SK-N-SH treated with all-trans-retinoic acid at 6 μM for 48 hours (cell line): ENCODE measurements around the gene ALG1L2.
"Not testable (repeated sequence)": the region's sequence is repeated elsewhere in the genome, so short reads cannot be mapped to it uniquely, and the experiment has no call there.

Experiments
- ESRRG ChIP-seq: fragments of 250-450 bp; sonication (Bioruptor Pico); IDR thresholded peaks from 2 replicates; pipeline ENCODE4 v1.6.1; 2021; ENCODE audit warnings: mild to moderate bottlenecking
- ZFP3 ChIP-seq: fragments of 250-450 bp; sonication (Bioruptor Pico); IDR thresholded peaks from 2 replicates; pipeline ENCODE4 v1.5.0; 2020; ENCODE audit warnings: mild to moderate bottlenecking, moderate library complexity
- ZFP30 ChIP-seq: fragments of 450-650 bp; formaldehyde crosslinking; IDR thresholded peaks from 2 replicates; pipeline ENCODE4 v1.5.0; 2022; ENCODE audit warnings: mild to moderate bottlenecking, moderate library complexity
- ZNF565 ChIP-seq: fragments of 450-650 bp; formaldehyde crosslinking; conservative IDR thresholded peaks from 2 replicates; pipeline ENCODE4 v1.5.0; 2020; ENCODE audit warnings: low read depth, mild to moderate bottlenecking, moderate library complexity
- ZNF70 ChIP-seq: fragments of 450-650 bp; formaldehyde crosslinking; IDR thresholded peaks from 2 replicates; pipeline ENCODE4 v1.5.0; 2020; ENCODE audit warnings: mild to moderate bottlenecking, moderate library complexity
- ZNF8 ChIP-seq: fragments of 450-650 bp; formaldehyde crosslinking; IDR thresholded peaks from 2 replicates; pipeline ENCODE4 v1.5.0; 2020; ENCODE audit warnings: mild to moderate bottlenecking, moderate library complexity
- TF ChIP-seq, protein P1 (sequence below): fragments of 250-450 bp; sonication (Bioruptor Pico); IDR thresholded peaks from 2 replicates; pipeline ENCODE4 v1.8.0; 2020; ENCODE audit warnings: mild to moderate bottlenecking, moderate library complexity, borderline replicate concordance
- TF ChIP-seq, protein P2 (sequence below): fragments of 250-450 bp; sonication (Bioruptor Pico); IDR thresholded peaks from 2 replicates; pipeline ENCODE4 v1.5.1; 2020; ENCODE audit warnings: low read depth, mild to moderate bottlenecking, moderate library complexity

DNA sequence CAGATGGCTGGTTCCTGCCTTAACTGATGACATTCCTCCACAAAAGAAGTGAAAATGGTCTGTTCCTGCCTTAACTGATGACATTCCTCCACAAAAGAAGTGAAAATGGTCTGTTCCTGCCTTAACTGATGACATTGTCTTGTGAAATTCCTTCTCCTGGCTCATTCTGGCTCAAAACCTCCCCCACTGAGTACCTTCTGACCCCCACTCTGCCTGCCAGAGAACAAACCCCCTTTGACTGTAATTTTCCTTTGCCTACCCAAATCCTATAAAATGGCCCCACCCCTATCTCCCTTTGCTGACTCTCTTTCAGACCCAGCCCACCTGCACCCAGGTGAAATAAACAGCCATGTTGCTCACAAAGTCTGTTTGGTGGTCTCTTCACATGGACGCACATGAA is 22.5 kb upstream of the ALG1L2 start:
- TF ChIP-seq ZNF8 (CRISPR knock-in tag); ESRRG; ZNF70 (CRISPR knock-in tag); ZFP3; ZFP30; ZNF565 (CRISPR knock-in tag): not testable (repeated sequence)
- TF ChIP-seq, protein P1, sequence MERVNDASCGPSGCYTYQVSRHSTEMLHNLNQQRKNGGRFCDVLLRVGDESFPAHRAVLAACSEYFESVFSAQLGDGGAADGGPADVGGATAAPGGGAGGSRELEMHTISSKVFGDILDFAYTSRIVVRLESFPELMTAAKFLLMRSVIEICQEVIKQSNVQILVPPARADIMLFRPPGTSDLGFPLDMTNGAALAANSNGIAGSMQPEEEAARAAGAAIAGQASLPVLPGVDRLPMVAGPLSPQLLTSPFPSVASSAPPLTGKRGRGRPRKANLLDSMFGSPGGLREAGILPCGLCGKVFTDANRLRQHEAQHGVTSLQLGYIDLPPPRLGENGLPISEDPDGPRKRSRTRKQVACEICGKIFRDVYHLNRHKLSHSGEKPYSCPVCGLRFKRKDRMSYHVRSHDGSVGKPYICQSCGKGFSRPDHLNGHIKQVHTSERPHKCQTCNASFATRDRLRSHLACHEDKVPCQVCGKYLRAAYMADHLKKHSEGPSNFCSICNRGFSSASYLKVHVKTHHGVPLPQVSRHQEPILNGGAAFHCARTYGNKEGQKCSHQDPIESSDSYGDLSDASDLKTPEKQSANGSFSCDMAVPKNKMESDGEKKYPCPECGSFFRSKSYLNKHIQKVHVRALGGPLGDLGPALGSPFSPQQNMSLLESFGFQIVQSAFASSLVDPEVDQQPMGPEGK: not testable (repeated sequence)
- TF ChIP-seq, protein P2, sequence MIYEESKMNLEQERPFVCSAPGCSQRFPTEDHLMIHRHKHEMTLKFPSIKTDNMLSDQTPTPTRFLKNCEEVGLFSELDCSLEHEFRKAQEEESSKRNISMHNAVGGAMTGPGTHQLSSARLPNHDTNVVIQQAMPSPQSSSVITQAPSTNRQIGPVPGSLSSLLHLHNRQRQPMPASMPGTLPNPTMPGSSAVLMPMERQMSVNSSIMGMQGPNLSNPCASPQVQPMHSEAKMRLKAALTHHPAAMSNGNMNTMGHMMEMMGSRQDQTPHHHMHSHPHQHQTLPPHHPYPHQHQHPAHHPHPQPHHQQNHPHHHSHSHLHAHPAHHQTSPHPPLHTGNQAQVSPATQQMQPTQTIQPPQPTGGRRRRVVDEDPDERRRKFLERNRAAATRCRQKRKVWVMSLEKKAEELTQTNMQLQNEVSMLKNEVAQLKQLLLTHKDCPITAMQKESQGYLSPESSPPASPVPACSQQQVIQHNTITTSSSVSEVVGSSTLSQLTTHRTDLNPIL: not testable (repeated sequence)
